SK-N-SH (cell line): ENCODE results near the gene SPAG6. TPM values are rescaled to one million over a fixed set of nuclear protein-coding genes. Genes with fewer than 3 reads are reported as not detected.

ENCODE experiments used
- CTCF ChIA-PET: fragments of 300-600, 350-600 bp; formaldehyde crosslinking; extraction: SDS; loops from one replicate; lab custom pipeline; 2021; lab: Yijun Ruan, JAX
- POLR2A ChIA-PET: fragments of 350-600 bp; sonication (Branson Sonifier 250); formaldehyde crosslinking; extraction: SDS; loops from one replicate; lab custom pipeline; 2020; ENCODE audit warnings: antibody characterized with exemption, inconsistent platforms; lab: Yijun Ruan, JAX
- DNase-seq: peaks from one replicate; pipeline ENCODE4 v3.0.0; 2012
- H2AFZ ChIP-seq: fragments of 200-600 bp; sonication (generic); 2 replicates; pipeline ENCODE4 v1.8.1; 2016; ENCODE audit warnings: antibody characterized with exemption, mild to moderate bottlenecking, low read depth
- H3F3A ChIP-seq: fragments of 200-600 bp; sonication (generic); replicated peaks from 2 replicates; pipeline ENCODE3; 2016; ENCODE audit warnings: antibody characterized with exemption, mild to moderate bottlenecking; ENCODE audit not compliant: insufficient read depth
- H3K27ac ChIP-seq, 2 experiments: fragments of 200-500 bp in 1 of 2; fragments of 200-600 bp in 1 of 2; sonication (Bioruptor generic) in 1 of 2; sonication (generic), shearing (Covaris generic) in 1 of 2; 2 replicates each; pipeline versions ENCODE4 v1.5.1 to v1.6.1; 2014 to 2016; ENCODE audit warnings: low read depth in 2 of 2, inconsistent platforms in 1 of 2, low read length in 1 of 2, mild to moderate bottlenecking in 1 of 2, mixed read lengths in 1 of 2
- H3K27me3 ChIP-seq: fragments of 200-600 bp; sonication (generic), shearing (Covaris generic); 2 replicates; pipeline ENCODE4 v1.6.1; 2016; ENCODE audit warnings: mixed run types; ENCODE audit not compliant: insufficient read depth
- H3K36me3 ChIP-seq, 2 experiments: fragments of 200-500 bp in 1 of 2; fragments of 200-600 bp in 1 of 2; sonication (Bioruptor generic) in 1 of 2; sonication (generic) in 1 of 2; replicated peaks in 1 of 2; 2 replicates each; pipeline versions ENCODE3 to v1.5.1; 2014 to 2016; ENCODE audit warnings: low read length in 1 of 2, mild to moderate bottlenecking in 1 of 2; ENCODE audit not compliant: insufficient read depth in 2 of 2, control insufficient read depth in 1 of 2
- H3K4me1 ChIP-seq, 2 experiments: fragments of 200-500 bp in 1 of 2; fragments of 200-600 bp in 1 of 2; sonication (Bioruptor generic) in 1 of 2; sonication (generic), shearing (Covaris generic) in 1 of 2; 2 replicates each; pipeline versions ENCODE4 v1.5.1 to v1.6.1; 2014 to 2016; ENCODE audit warnings: low read depth in 1 of 2, low read length in 1 of 2, mixed run types in 1 of 2; ENCODE audit not compliant: insufficient read depth in 2 of 2, control insufficient read depth in 1 of 2
- H3K4me2 ChIP-seq: fragments of 200-600 bp; sonication (generic), shearing (Covaris generic); 2 replicates; pipeline ENCODE4 v1.6.1; 2017; ENCODE audit warnings: mixed run types
- H3K4me3 ChIP-seq, 2 experiments: fragments of 200-500 bp in 1 of 2; fragments of 200-600 bp in 1 of 2; sonication (Bioruptor generic) in 1 of 2; sonication (generic), shearing (Covaris generic) in 1 of 2; 2 replicates each; pipeline versions ENCODE4 v1.5.1 to v1.8.1; 2014 to 2016; ENCODE audit warnings: low read depth in 2 of 2, inconsistent platforms in 1 of 2, low read length in 1 of 2, mild to moderate bottlenecking in 1 of 2, mixed read lengths in 1 of 2, moderate library complexity in 1 of 2
- H3K79me2 ChIP-seq: fragments of 200-600 bp; sonication (generic); 2 replicates; pipeline ENCODE4 v1.8.1; 2017; ENCODE audit warnings: mild to moderate bottlenecking; ENCODE audit not compliant: insufficient read depth
- H3K9ac ChIP-seq: fragments of 200-600 bp; sonication (generic); 2 replicates; pipeline ENCODE4 v1.6.1; 2017; ENCODE audit warnings: mixed run types
- H3K9me2 ChIP-seq: fragments of 200-600 bp; sonication (generic); 2 replicates; pipeline ENCODE4 v1.6.1; 2017; ENCODE audit warnings: mixed run types
- H3K9me3 ChIP-seq: fragments of 200-600 bp; sonication (generic); 2 replicates; pipeline ENCODE4 v1.6.1; 2017; ENCODE audit warnings: mixed run types, mild to moderate bottlenecking, moderate library complexity
- H4K20me1 ChIP-seq: fragments of 200-600 bp; sonication (generic); 2 replicates; pipeline ENCODE4 v1.6.1; 2017; ENCODE audit warnings: mild to moderate bottlenecking, mixed run types; ENCODE audit not compliant: insufficient read depth
- FOSL2 ChIP-seq: IDR thresholded peaks from 2 replicates; pipeline ENCODE4 v1.4.0; 2012; ENCODE audit warnings: low read depth, mild to moderate bottlenecking, moderate library complexity, borderline replicate concordance
- FOXM1 ChIP-seq: IDR thresholded peaks from 2 replicates; pipeline ENCODE4 v1.4.0; 2012; ENCODE audit warnings: low read depth, mild to moderate bottlenecking
- GABPA ChIP-seq: IDR thresholded peaks from 2 replicates; pipeline ENCODE4 v1.4.0; 2012; ENCODE audit warnings: low read depth, mild to moderate bottlenecking
- MXI1 ChIP-seq: IDR thresholded peaks from 2 replicates; pipeline ENCODE4 v1.6.1; 2012; ENCODE audit warnings: mild to moderate bottlenecking, low read depth, low read length, improper control_type of control experiment
- RXRA ChIP-seq: IDR thresholded peaks from 2 replicates; pipeline ENCODE4 v1.4.0; 2012; ENCODE audit warnings: low read depth, mild to moderate bottlenecking, borderline replicate concordance
- TAF1 ChIP-seq: IDR thresholded peaks from 2 replicates; pipeline ENCODE4 v1.6.1; 2012; ENCODE audit warnings: low read depth, mild to moderate bottlenecking, low read length, moderate library complexity, borderline replicate concordance
- TCF12 ChIP-seq: IDR thresholded peaks from 2 replicates; pipeline ENCODE4 v1.4.0; 2012
- YY1 ChIP-seq: IDR thresholded peaks from 2 replicates; pipeline ENCODE4 v1.4.0; 2012; ENCODE audit warnings: low read depth, mild to moderate bottlenecking
- ZBTB33 ChIP-seq: IDR thresholded peaks from 2 replicates; pipeline ENCODE4 v1.4.0; 2012; ENCODE audit warnings: low read depth, borderline replicate concordance
- polyA plus RNA-seq, 3 experiments: library from polyadenylated mRNA; depleted of rRNA; stranded (reverse); fragments of >200 nt; gene quantifications; 2 replicates each; pipeline ENCODE4 v1.2.3, GENCODE V29; 2012
- TF ChIP-seq, protein P1 (sequence below): fragments of 150-350 bp; IDR thresholded peaks from 2 replicates; pipeline ENCODE4 v1.6.1; 2016; ENCODE audit warnings: mild to moderate bottlenecking, low read depth, low read length
- TF ChIP-seq, protein P2 (sequence below): IDR thresholded peaks from 2 replicates; pipeline ENCODE4 v1.4.0; 2012; ENCODE audit warnings: low read depth, borderline replicate concordance
- TF ChIP-seq, protein P3 (sequence below): IDR thresholded peaks from 2 replicates; pipeline ENCODE4 v1.6.1; 2012; ENCODE audit warnings: mild to moderate bottlenecking, low read depth, low read length, moderate library complexity

SPAG6 gene
- polyA plus RNA-seq, 1 of the 3 experiments (the other 2 are of a cell fraction) = 0.77 TPM

DNA sequence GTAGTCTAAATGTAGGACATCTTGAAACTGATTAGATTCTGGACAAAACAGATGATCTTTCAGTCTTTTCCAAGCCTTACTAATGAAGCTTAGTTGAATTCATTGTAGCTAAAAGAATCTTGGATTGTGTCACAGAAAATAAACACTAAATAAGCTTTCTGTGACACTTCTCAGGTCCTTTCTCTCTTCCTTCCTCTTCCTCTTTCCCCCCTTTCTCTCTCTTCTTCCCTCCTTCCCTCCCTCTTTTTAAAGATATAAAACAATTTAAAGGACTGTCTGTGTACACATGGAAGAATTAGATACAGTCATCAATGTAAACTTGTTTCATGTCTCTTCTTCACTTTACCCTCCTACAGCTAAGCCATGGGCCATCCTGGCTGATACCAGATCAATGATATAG is 34.4 kb upstream of the SPAG6 start:
- POLR2A ChIA-PET = no interaction called here
- no peak overlapping the region for H3K9ac ChIP-seq

More for the DNA sequence above, 34.4 kb upstream of the SPAG6 start:
- Histone ChIP-seq H3K79me2 (no peaks in the 10 kb centered on the region), H4K20me1 (no peaks in the 10 kb centered on the region), H3K9me3 (no peaks in the 10 kb centered on the region), H2AFZ (no peak overlapping the region), H3K36me3 (no peaks in the 10 kb centered on the region), H3K4me2 (no peak overlapping the region), H3K27me3 (no peaks in the 10 kb centered on the region), H3K4me3 (no peak overlapping the region), H3K9me2 (no peaks in the 10 kb centered on the region), H3K4me1 (peaks cover 0 to 6% of the 10 kb centered on the region in 2 experiments; a peak in 1 of 4 replicates), H3K27ac (no peak overlapping the region), H3F3A (peaks cover 8% of the 10 kb centered on the region)
- no peak for DNase-seq
- TF ChIP-seq YY1 (no peak), TCF12 (no peak), RXRA (no peak), ZBTB33 (no peak), FOSL2 (no peak), TAF1 (no peak), GABPA (no peak), MXI1 (no peak), FOXM1 (no peak)
- TF ChIP-seq, protein P1, sequence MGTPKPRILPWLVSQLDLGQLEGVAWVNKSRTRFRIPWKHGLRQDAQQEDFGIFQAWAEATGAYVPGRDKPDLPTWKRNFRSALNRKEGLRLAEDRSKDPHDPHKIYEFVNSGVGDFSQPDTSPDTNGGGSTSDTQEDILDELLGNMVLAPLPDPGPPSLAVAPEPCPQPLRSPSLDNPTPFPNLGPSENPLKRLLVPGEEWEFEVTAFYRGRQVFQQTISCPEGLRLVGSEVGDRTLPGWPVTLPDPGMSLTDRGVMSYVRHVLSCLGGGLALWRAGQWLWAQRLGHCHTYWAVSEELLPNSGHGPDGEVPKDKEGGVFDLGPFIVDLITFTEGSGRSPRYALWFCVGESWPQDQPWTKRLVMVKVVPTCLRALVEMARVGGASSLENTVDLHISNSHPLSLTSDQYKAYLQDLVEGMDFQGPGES = no peak
- TF ChIP-seq, protein P2, sequence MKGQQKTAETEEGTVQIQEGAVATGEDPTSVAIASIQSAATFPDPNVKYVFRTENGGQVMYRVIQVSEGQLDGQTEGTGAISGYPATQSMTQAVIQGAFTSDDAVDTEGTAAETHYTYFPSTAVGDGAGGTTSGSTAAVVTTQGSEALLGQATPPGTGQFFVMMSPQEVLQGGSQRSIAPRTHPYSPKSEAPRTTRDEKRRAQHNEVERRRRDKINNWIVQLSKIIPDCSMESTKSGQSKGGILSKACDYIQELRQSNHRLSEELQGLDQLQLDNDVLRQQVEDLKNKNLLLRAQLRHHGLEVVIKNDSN = no peak
- TF ChIP-seq, protein P3, sequence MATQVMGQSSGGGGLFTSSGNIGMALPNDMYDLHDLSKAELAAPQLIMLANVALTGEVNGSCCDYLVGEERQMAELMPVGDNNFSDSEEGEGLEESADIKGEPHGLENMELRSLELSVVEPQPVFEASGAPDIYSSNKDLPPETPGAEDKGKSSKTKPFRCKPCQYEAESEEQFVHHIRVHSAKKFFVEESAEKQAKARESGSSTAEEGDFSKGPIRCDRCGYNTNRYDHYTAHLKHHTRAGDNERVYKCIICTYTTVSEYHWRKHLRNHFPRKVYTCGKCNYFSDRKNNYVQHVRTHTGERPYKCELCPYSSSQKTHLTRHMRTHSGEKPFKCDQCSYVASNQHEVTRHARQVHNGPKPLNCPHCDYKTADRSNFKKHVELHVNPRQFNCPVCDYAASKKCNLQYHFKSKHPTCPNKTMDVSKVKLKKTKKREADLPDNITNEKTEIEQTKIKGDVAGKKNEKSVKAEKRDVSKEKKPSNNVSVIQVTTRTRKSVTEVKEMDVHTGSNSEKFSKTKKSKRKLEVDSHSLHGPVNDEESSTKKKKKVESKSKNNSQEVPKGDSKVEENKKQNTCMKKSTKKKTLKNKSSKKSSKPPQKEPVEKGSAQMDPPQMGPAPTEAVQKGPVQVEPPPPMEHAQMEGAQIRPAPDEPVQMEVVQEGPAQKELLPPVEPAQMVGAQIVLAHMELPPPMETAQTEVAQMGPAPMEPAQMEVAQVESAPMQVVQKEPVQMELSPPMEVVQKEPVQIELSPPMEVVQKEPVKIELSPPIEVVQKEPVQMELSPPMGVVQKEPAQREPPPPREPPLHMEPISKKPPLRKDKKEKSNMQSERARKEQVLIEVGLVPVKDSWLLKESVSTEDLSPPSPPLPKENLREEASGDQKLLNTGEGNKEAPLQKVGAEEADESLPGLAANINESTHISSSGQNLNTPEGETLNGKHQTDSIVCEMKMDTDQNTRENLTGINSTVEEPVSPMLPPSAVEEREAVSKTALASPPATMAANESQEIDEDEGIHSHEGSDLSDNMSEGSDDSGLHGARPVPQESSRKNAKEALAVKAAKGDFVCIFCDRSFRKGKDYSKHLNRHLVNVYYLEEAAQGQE = no peak
- CTCF ChIA-PET = no interaction called here
